ENCODE measurements around the gene MAGEA12.
"Not testable (repeated sequence)": the region's sequence is repeated elsewhere in the genome, so short reads cannot be mapped to it uniquely, and the experiment has no call there.

The MAGEA12 gene

DNA sequence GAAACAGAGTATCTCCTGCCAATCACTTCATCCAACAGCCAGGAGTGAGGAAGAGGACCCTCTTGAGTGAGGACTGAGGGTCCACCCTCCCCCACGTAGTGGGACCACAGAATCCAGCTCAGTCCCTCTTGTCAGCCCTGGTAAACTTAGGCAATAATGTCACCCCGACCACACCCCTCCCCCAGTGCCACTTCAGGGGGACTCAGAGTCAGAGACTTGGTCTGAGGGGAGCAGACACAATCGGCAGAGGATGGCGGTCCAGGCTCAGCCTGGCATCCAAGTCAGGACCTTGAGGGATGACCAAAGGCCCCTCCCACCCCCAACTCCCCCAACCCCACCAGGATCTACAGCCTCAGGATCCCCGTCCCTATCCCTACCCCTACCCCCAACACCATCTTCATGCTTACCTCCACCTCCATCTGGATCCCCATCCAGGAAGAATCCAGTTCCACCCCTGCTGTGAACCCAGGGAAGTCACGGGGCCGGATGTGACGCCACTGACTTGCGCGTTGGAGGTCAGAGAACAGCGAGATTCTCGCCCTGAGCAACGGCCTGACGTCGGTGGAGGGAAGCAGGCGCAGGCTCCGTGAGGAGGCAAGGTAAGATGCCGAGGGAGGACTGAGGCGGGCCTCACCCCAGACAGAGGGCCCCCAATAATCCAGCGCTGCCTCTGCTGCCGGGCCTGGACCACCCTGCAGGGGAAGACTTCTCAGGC lies at the start of gene MAGEA12, which contains the start of gene CSAG1:
Gene MAGEA12 (plus strand): TSS at position 497 of the 715 bp plus-strand sequence. CDS start 2,405 bp downstream, outside the sequence.
Gene CSAG1 (minus strand): TSS at position 461 of the 715 bp plus-strand sequence. CDS start 1,261 bp downstream, outside the sequence.
- Histone ChIP-seq H3K9me3 (ENCODE audit: control insufficient read depth, insufficient read depth, low read length) (no peaks in the 10 kb centered on the region), H3K9ac (ENCODE audit: low read depth, low read length) (no peak within 1 kb of the TSS), H3K36me3 (ENCODE audit: insufficient read depth, low read length) (no peaks in the 10 kb centered on the region), H3K4me1 (ENCODE audit: insufficient read depth, low read length) (no peaks in the 10 kb centered on the region)

- H3K36me3 ChIP-seq (ENCODE audit: insufficient read depth, low read length); H3K9me3 ChIP-seq (ENCODE audit: control insufficient read depth, insufficient read depth, low read length); H3K4me1 ChIP-seq (ENCODE audit: insufficient read depth, low read length); H3K9ac ChIP-seq (ENCODE audit: low read depth, low read length): not testable (repeated sequence)
These were observed 35.3 kb upstream of the MAGEA12 start, which contains the start of gene MAGEA3 for GRCh38 chrX:152697952-152698931. TSS of gene MAGEA3 (plus strand) at chrX:152698794. CDS start at chrX:152700833, 2,039 bp downstream.

GRCh38 chrX:152700390-152700789 lies 33.2 kb upstream of the MAGEA12 start:
- H3K36me3 ChIP-seq (ENCODE audit: insufficient read depth, low read length); H3K9ac ChIP-seq (ENCODE audit: low read depth, low read length); H3K9me3 ChIP-seq (ENCODE audit: control insufficient read depth, insufficient read depth, low read length); H3K4me1 ChIP-seq (ENCODE audit: insufficient read depth, low read length): not testable (repeated sequence)

- not testable (repeated sequence) for H3K9ac ChIP-seq (ENCODE audit: low read depth, low read length); H3K4me1 ChIP-seq (ENCODE audit: insufficient read depth, low read length); H3K9me3 ChIP-seq (ENCODE audit: control insufficient read depth, insufficient read depth, low read length); H3K36me3 ChIP-seq (ENCODE audit: insufficient read depth, low read length)
These were observed 27.1 kb upstream of the MAGEA12 start for GRCh38 chrX:152706500-152706899.

GRCh38 chrX:152709173-152709572 lies 24.4 kb upstream of the MAGEA12 start, which contains the start of gene CSAG2:
TSS of gene CSAG2 (minus strand) at chrX:152709273. CDS start at chrX:152709112, 161 bp downstream.
- not testable (repeated sequence) for H3K9me3 ChIP-seq (ENCODE audit: control insufficient read depth, insufficient read depth, low read length); H3K9ac ChIP-seq (ENCODE audit: low read depth, low read length); H3K4me1 ChIP-seq (ENCODE audit: insufficient read depth, low read length); H3K36me3 ChIP-seq (ENCODE audit: insufficient read depth, low read length)

DNA sequence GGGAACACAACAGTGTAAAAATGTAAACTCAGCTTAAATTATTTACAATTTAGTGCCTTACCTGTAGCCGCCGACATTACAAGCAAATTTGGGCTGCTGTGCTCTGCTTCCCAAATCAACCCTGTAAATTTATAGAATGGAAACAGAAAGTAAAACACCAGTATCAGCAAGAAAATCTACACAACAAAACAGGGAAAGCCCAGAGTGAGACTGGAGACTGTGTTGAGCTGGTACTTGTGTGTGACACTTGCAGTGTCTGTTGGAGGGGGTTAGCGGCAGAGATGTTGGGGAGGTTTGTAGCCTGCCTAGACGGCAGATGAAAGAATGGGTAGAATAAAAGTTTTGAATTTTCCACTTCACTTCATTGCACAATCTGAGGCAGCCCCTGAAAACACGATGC lies 20.4 kb upstream of the MAGEA12 start:
- H3K36me3 ChIP-seq (ENCODE audit: insufficient read depth, low read length); H3K9ac ChIP-seq (ENCODE audit: low read depth, low read length); H3K9me3 ChIP-seq (ENCODE audit: control insufficient read depth, insufficient read depth, low read length); H3K4me1 ChIP-seq (ENCODE audit: insufficient read depth, low read length): not testable (repeated sequence)

DNA sequence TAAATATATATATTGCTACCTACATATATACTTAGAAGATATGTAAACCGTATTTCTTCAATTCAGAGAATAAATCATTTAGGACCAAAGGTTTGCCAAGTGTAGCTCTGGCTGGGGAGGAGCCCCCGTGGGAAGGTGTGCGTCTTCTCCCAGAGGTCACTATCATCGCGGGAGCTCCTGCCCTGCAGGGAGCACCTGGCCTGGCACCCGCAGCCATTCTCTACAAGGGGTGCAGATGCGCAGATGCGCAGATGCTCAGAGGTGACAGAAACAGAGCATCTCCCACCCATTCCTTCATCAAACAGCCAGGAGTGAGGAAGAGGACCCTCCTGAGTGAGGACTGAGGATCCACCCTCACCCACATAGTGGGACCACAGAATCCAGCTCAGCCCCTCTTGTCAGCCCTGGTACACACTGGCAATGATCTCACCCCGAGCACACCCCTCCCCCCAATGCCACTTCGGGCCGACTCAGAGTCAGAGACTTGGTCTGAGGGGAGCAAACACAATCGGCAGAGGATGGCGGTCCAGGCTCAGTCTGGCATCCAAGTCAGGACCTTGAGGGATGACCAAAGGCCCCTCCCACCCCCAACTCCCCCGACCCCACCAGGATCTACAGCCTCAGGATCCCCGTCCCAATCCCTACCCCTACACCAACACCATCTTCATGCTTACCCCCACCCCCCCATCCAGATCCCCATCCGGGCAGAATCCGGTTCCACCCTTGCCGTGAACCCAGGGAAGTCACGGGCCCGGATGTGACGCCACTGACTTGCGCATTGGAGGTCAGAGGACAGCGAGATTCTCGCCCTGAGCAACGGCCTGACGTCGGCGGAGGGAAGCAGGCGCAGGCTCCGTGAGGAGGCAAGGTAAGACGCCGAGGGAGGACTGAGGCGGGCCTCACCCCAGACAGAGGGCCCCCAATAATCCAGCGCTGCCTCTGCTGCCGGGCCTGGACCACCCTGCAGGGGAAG lies 19.5 kb upstream of the MAGEA12 start, which contains the start of gene MAGEA2B:
Gene MAGEA2B (plus strand): TSS at position 814 of the 973 bp plus-strand sequence. CDS start 2,479 bp downstream, outside the sequence.
- not testable (repeated sequence) for H3K36me3 ChIP-seq (ENCODE audit: insufficient read depth, low read length); H3K9ac ChIP-seq (ENCODE audit: low read depth, low read length); H3K9me3 ChIP-seq (ENCODE audit: control insufficient read depth, insufficient read depth, low read length)

DNA sequence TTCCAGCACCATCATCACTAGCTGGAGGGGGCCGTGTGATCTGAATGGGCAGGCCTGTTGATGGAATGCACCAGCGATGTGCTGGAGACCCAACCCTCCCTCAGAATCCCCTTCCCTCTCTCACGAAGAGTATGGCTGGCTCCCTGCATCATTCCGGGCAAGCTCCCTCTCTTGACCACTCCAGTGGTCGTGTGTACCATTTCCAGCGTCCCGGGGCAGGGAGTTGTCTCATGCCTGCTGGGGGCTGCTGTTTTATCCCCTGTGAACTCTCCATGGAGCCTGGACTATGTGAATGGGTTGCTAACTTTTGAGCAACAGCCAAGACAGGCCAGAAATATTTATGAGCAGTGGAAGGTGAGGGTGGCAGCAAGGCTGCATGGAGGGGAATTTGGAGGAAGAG lies 8.1 kb upstream of the MAGEA12 start:
- H3K9ac ChIP-seq (ENCODE audit: low read depth, low read length) = no peak overlapping the region
- no peaks in the 10 kb centered on the region for H3K36me3 ChIP-seq (ENCODE audit: insufficient read depth, low read length)
- no peaks in the 10 kb centered on the region for H3K4me1 ChIP-seq (ENCODE audit: insufficient read depth, low read length)
- H3K9me3 ChIP-seq (ENCODE audit: control insufficient read depth, insufficient read depth, low read length) = no peaks in the 10 kb centered on the region

More for the DNA sequence above, 19.5 kb upstream of the MAGEA12 start, which contains the start of gene MAGEA2B:
- H3K4me1 ChIP-seq (ENCODE audit: insufficient read depth, low read length) = not testable (repeated sequence)

- not testable (repeated sequence) for H3K9ac ChIP-seq (ENCODE audit: low read depth, low read length)
These were observed 744 bp downstream of the MAGEA12 start for GRCh38 chrX:152734143-152734858.

DNA sequence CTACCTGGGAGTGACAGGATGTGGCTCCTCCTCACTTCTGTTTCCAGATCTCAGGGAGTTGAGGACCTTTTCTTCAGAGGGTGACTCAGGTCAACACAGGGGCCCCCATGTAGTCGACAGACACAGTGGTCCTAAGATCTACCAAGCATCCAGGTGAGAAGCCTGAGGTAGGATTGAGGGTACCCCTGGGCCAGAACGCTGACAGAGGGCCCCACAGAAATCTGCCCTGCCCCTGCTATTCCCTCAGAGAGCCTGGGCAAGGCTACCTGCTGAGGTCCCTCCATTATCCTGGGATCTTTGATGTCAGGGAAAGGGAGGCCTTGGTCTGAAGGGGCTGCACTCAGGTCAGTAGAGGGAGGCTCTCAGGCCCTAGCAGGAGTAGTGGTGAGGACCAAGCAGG lies 1.5 kb downstream of the MAGEA12 start:
- no peaks in the 10 kb centered on the region for H3K9me3 ChIP-seq (ENCODE audit: control insufficient read depth, insufficient read depth, low read length)
- H3K9ac ChIP-seq (ENCODE audit: low read depth, low read length) = no peak overlapping the region
- H3K4me1 ChIP-seq (ENCODE audit: insufficient read depth, low read length) = no peaks in the 10 kb centered on the region
- H3K36me3 ChIP-seq (ENCODE audit: insufficient read depth, low read length) = no peaks in the 10 kb centered on the region

More at GRCh38 chrX:152734143-152734858, 744 bp downstream of the MAGEA12 start:
- not testable (repeated sequence) for H3K36me3 ChIP-seq (ENCODE audit: insufficient read depth, low read length); H3K9me3 ChIP-seq (ENCODE audit: control insufficient read depth, insufficient read depth, low read length); H3K4me1 ChIP-seq (ENCODE audit: insufficient read depth, low read length)

DNA sequence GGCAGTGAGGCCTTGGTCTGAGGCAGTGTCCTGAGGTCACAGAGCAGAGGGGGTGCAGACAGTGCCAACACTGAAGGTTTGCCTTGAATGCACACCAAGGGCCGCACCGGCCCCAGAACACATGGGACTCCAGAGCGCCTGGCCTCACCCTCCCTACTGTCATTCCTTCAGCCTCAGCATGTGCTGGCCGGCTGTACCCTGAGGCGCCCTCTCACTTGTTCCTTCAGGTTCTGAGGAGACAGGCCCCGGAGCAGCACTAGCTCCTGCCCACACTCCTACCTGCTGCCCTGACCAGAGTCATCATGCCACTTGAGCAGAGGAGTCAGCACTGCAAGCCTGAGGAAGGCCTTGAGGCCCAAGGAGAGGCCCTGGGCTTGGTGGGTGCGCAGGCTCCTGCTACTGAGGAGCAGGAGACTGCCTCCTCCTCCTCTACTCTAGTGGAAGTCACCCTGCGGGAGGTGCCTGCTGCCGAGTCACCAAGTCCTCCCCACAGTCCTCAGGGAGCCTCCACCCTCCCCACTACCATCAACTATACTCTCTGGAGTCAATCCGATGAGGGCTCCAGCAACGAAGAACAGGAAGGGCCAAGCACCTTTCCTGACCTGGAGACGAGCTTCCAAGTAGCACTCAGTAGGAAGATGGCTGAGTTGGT lies 2.4 kb downstream of the MAGEA12 start:
- no peaks in the 10 kb centered on the region for H3K4me1 ChIP-seq (ENCODE audit: insufficient read depth, low read length)
- no peak overlapping the region for H3K9ac ChIP-seq (ENCODE audit: low read depth, low read length)
- H3K9me3 ChIP-seq (ENCODE audit: control insufficient read depth, insufficient read depth, low read length) = no peaks in the 10 kb centered on the region
- no peaks in the 10 kb centered on the region for H3K36me3 ChIP-seq (ENCODE audit: insufficient read depth, low read length)

DNA sequence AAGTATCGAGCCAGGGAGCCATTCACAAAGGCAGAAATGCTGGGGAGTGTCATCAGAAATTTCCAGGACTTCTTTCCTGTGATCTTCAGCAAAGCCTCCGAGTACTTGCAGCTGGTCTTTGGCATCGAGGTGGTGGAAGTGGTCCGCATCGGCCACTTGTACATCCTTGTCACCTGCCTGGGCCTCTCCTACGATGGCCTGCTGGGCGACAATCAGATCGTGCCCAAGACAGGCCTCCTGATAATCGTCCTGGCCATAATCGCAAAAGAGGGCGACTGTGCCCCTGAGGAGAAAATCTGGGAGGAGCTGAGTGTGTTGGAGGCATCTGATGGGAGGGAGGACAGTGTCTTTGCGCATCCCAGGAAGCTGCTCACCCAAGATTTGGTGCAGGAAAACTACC lies 3.0 kb downstream of the MAGEA12 start:
- not testable (repeated sequence) for H3K9ac ChIP-seq (ENCODE audit: low read depth, low read length); H3K36me3 ChIP-seq (ENCODE audit: insufficient read depth, low read length); H3K9me3 ChIP-seq (ENCODE audit: control insufficient read depth, insufficient read depth, low read length); H3K4me1 ChIP-seq (ENCODE audit: insufficient read depth, low read length)

- Histone ChIP-seq H3K36me3 (ENCODE audit: insufficient read depth, low read length) (no peaks in the 10 kb centered on the region), H3K9me3 (ENCODE audit: control insufficient read depth, insufficient read depth, low read length) (no peaks in the 10 kb centered on the region), H3K4me1 (ENCODE audit: insufficient read depth, low read length) (no peaks in the 10 kb centered on the region), H3K9ac (ENCODE audit: low read depth, low read length) (no peak overlapping the region)
These were observed 5.0 kb downstream of the MAGEA12 start for GRCh38 chrX:152738560-152738959.

Data from ES-I3 (cell line).